ENCODE data around the gene FSTL4. TPM values are rescaled to one million over a fixed set of nuclear protein-coding genes. Genes with fewer than 3 reads are reported as not detected.

The FSTL4 gene
- total RNA-seq, 1 experiment from 2014 or later: not detected

DNA sequence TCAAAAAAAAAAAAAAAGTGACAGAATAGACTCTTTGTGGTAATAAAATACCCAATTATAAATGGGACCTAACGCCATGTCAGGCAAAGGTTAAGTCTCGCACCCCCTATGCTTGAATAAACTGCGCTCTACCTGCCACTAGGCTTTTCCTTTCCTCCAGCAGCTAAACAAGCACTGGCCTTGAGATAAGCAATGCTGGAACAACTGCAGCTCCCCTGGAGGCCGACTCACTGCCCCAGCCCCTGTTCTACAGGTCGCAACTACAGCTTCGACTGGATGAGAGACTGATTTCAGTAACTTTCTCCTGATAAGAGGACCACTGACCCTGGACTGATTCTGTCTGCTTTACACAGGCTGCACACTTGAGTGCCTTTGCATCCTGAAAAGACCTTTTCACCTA, 350.3 kb downstream of the FSTL4 start:
- no peak for DNase-seq

DNA sequence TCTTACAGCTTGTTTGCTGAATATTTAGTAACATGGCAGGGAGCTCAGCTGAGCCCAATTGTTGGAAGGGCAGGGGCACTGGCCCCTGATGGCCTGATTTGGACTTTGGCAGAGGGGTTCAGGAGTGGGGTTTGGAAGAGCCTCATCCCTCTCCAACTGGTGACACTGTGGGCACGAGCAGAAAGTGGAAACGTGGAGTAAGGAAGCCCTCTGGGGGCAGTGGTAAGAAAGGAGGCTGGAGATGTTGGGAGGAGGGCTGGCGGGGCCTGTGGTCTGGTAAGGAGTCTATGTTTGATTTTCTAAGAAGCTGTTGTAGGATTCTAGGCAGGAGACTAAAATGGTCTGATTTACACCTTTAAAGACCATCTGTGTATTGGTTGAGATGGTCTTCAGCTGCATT, 351.6 kb downstream of the FSTL4 start:
- no peaks in the 10 kb centered on the region for H3K9me3 ChIP-seq (ENCODE audit: low read length)
- H3K4me3 ChIP-seq (ENCODE audit: low read length): no peak overlapping the region
- H3K27me3 ChIP-seq (ENCODE audit: low read length): no peaks in the 10 kb centered on the region
- H3K4me2 ChIP-seq (ENCODE audit: low read depth, low read length, poor library complexity, severe bottlenecking): no peak overlapping the region
- H3K79me2 ChIP-seq (ENCODE audit: low read length): no peaks in the 10 kb centered on the region
- DNase-seq: no peak
- no peaks in the 10 kb centered on the region for H3K36me3 ChIP-seq (ENCODE audit: insufficient read depth, low read length)
- 0 out of 2 replicates have a peak, but pooled peaks cover 6% of the 10 kb centered on the region for H4K20me1 ChIP-seq (ENCODE audit: insufficient read depth, low read depth, low read length)
- H2AFZ ChIP-seq (ENCODE audit: low read length): no peak overlapping the region
- H3K9ac ChIP-seq (ENCODE audit: low read length): no peak overlapping the region
- H3K4me1 ChIP-seq (ENCODE audit: low read length): no peaks in the 10 kb centered on the region
- no peak overlapping the region for H3K27ac ChIP-seq (ENCODE audit: low read length)
- H3K9me2 ChIP-seq (replicated peaks; ENCODE audit: insufficient read depth, low read length): no peaks in the 10 kb centered on the region

More for the DNA sequence above, 350.3 kb downstream of the FSTL4 start:
- Histone ChIP-seq H3K4me1 (ENCODE audit: low read length) (no peaks in the 10 kb centered on the region), H3K4me3 (ENCODE audit: low read length) (no peak overlapping the region), H3K36me3 (ENCODE audit: insufficient read depth, low read length) (no peaks in the 10 kb centered on the region), H3K9me3 (ENCODE audit: low read length) (no peaks in the 10 kb centered on the region), H3K4me2 (ENCODE audit: low read depth, low read length, poor library complexity, severe bottlenecking) (no peak overlapping the region), H2AFZ (ENCODE audit: low read length) (no peak overlapping the region), H4K20me1 (ENCODE audit: insufficient read depth, low read depth, low read length) (0 out of 2 replicates have a peak, but pooled peaks cover 6% of the 10 kb centered on the region), H3K27ac (ENCODE audit: low read length) (no peak overlapping the region), H3K9ac (ENCODE audit: low read length) (no peak overlapping the region), H3K79me2 (ENCODE audit: low read length) (no peaks in the 10 kb centered on the region), H3K9me2 (replicated peaks; ENCODE audit: insufficient read depth, low read length) (no peaks in the 10 kb centered on the region), H3K27me3 (ENCODE audit: low read length) (no peaks in the 10 kb centered on the region)

- no peaks in the 10 kb centered on the region for H3K9me3 ChIP-seq (ENCODE audit: low read length)
These were observed 352.9 kb downstream of the FSTL4 start for GRCh38 chr5:133259199-133259997.

DNA sequence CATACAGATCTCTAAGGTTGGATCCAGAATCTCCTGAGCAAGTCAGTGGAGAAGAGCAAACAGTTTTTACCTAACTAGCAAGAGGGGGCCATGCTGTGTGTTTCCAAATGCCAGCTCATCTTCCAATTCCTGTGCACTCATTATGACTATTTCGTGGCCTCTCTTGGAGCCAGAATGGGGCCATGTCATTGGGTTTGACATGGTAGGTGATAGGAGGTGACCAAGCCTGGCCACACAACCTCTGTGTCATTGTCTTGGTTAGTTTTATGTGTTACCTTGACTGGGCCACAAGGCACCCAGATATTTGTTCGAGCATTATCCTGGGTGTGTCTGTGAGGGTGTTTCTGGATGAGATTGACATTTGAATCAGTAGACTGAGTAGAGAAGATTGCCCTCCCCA, 354.4 kb downstream of the FSTL4 start:
- no peak overlapping the region for H2AFZ ChIP-seq (ENCODE audit: low read length)
- no peak for DNase-seq
- H3K9ac ChIP-seq (ENCODE audit: low read length): no peak overlapping the region
- no peaks in the 10 kb centered on the region for H3K9me2 ChIP-seq (replicated peaks; ENCODE audit: insufficient read depth, low read length)
- 0 out of 2 replicates have a peak, but pooled peaks cover 6% of the 10 kb centered on the region for H4K20me1 ChIP-seq (ENCODE audit: insufficient read depth, low read depth, low read length)
- no peaks in the 10 kb centered on the region for H3K79me2 ChIP-seq (ENCODE audit: low read length)
- H3K27ac ChIP-seq (ENCODE audit: low read length): no peak overlapping the region
- no peaks in the 10 kb centered on the region for H3K36me3 ChIP-seq (ENCODE audit: insufficient read depth, low read length)
- no peak overlapping the region for H3K4me3 ChIP-seq (ENCODE audit: low read length)
- H3K27me3 ChIP-seq (ENCODE audit: low read length): no peaks in the 10 kb centered on the region
- H3K9me3 ChIP-seq (ENCODE audit: low read length): no peaks in the 10 kb centered on the region
- no peaks in the 10 kb centered on the region for H3K4me1 ChIP-seq (ENCODE audit: low read length)
- no peak overlapping the region for H3K4me2 ChIP-seq (ENCODE audit: low read depth, low read length, poor library complexity, severe bottlenecking)

More at GRCh38 chr5:133259199-133259997, 352.9 kb downstream of the FSTL4 start:
- Histone ChIP-seq H3K4me2 (ENCODE audit: low read depth, low read length, poor library complexity, severe bottlenecking) (no peak overlapping the region), H3K36me3 (ENCODE audit: insufficient read depth, low read length) (no peaks in the 10 kb centered on the region), H2AFZ (ENCODE audit: low read length) (no peak overlapping the region), H3K27me3 (ENCODE audit: low read length) (no peaks in the 10 kb centered on the region), H3K79me2 (ENCODE audit: low read length) (no peaks in the 10 kb centered on the region), H4K20me1 (ENCODE audit: insufficient read depth, low read depth, low read length) (0 out of 2 replicates have a peak, but pooled peaks cover 6% of the 10 kb centered on the region), H3K4me1 (ENCODE audit: low read length) (no peaks in the 10 kb centered on the region), H3K27ac (ENCODE audit: low read length) (no peak overlapping the region), H3K9ac (ENCODE audit: low read length) (no peak overlapping the region), H3K9me2 (replicated peaks; ENCODE audit: insufficient read depth, low read length) (no peaks in the 10 kb centered on the region), H3K4me3 (ENCODE audit: low read length) (no peak overlapping the region)
- no peak for DNase-seq

DNA sequence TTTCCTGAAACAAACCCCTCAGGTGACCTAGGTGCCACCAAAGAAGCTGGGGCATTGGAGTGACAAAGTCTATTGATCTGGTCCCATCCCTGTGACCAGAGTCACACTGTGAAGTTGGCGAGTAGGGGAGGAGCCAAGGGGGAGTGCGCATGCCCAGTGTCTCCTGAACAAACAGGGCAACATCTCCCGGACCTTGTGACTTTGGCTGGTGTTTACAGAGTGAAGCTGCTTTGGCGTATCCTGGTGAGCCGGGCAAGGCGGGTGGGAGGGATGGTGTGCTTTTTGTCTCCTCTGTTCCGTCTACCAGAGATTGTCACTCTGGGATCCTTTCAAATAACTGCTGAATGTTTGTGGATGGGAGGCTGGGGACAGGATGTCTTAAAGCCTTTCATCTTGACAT, 356.1 kb downstream of the FSTL4 start:
- no peak overlapping the region for H3K4me2 ChIP-seq (ENCODE audit: low read depth, low read length, poor library complexity, severe bottlenecking)
- H3K9me3 ChIP-seq (ENCODE audit: low read length): no peaks in the 10 kb centered on the region
- no peak overlapping the region for H3K4me3 ChIP-seq (ENCODE audit: low read length)
- no peaks in the 10 kb centered on the region for H3K9me2 ChIP-seq (replicated peaks; ENCODE audit: insufficient read depth, low read length)
- H3K4me1 ChIP-seq (ENCODE audit: low read length): no peaks in the 10 kb centered on the region
- no peak overlapping the region for H3K9ac ChIP-seq (ENCODE audit: low read length)
- H3K79me2 ChIP-seq (ENCODE audit: low read length): no peaks in the 10 kb centered on the region
- H4K20me1 ChIP-seq (ENCODE audit: insufficient read depth, low read depth, low read length): 0 out of 2 replicates have a peak, but pooled peaks cover 6% of the 10 kb centered on the region
- no peaks in the 10 kb centered on the region for H3K36me3 ChIP-seq (ENCODE audit: insufficient read depth, low read length)
- DNase-seq: no peak
- no peak overlapping the region for H2AFZ ChIP-seq (ENCODE audit: low read length)
- H3K27ac ChIP-seq (ENCODE audit: low read length): no peak overlapping the region
- no peaks in the 10 kb centered on the region for H3K27me3 ChIP-seq (ENCODE audit: low read length)

GRCh38 chr5:133254803-133255202, 357.5 kb downstream of the FSTL4 start:
- Histone ChIP-seq H4K20me1 (ENCODE audit: insufficient read depth, low read depth, low read length) (0 out of 2 replicates have a peak, but pooled peaks cover 3% of the 10 kb centered on the region), H2AFZ (ENCODE audit: low read length) (no peak overlapping the region), H3K36me3 (ENCODE audit: insufficient read depth, low read length) (no peaks in the 10 kb centered on the region)

GRCh38 chr5:133253671-133254070, 358.7 kb downstream of the FSTL4 start:
- Histone ChIP-seq H4K20me1 (ENCODE audit: insufficient read depth, low read depth, low read length) (no peaks in the 10 kb centered on the region), H3K4me1 (ENCODE audit: low read length) (no peaks in the 10 kb centered on the region), H3K27me3 (ENCODE audit: low read length) (no peaks in the 10 kb centered on the region), H3K9ac (ENCODE audit: low read length) (no peak overlapping the region), H3K27ac (ENCODE audit: low read length) (no peak overlapping the region), H3K9me3 (ENCODE audit: low read length) (no peaks in the 10 kb centered on the region), H2AFZ (ENCODE audit: low read length) (no peak overlapping the region), H3K79me2 (ENCODE audit: low read length) (no peaks in the 10 kb centered on the region), H3K4me2 (ENCODE audit: low read depth, low read length, poor library complexity, severe bottlenecking) (no peak overlapping the region), H3K9me2 (replicated peaks; ENCODE audit: insufficient read depth, low read length) (no peaks in the 10 kb centered on the region), H3K36me3 (ENCODE audit: insufficient read depth, low read length) (no peaks in the 10 kb centered on the region), H3K4me3 (ENCODE audit: low read length) (no peak overlapping the region)
- no peak for DNase-seq

More at GRCh38 chr5:133254803-133255202, 357.5 kb downstream of the FSTL4 start:
- Histone ChIP-seq H3K9ac (ENCODE audit: low read length) (no peak overlapping the region), H3K4me2 (ENCODE audit: low read depth, low read length, poor library complexity, severe bottlenecking) (no peak overlapping the region), H3K27me3 (ENCODE audit: low read length) (no peaks in the 10 kb centered on the region), H3K4me3 (ENCODE audit: low read length) (no peak overlapping the region), H3K27ac (ENCODE audit: low read length) (no peak overlapping the region), H3K4me1 (ENCODE audit: low read length) (no peaks in the 10 kb centered on the region), H3K9me3 (ENCODE audit: low read length) (no peaks in the 10 kb centered on the region), H3K9me2 (replicated peaks; ENCODE audit: insufficient read depth, low read length) (no peaks in the 10 kb centered on the region), H3K79me2 (ENCODE audit: low read length) (no peaks in the 10 kb centered on the region)
- no peak for DNase-seq

- no peaks in the 10 kb centered on the region for H3K36me3 ChIP-seq (ENCODE audit: insufficient read depth, low read length)
These were observed 359.3 kb downstream of the FSTL4 start for GRCh38 chr5:133253070-133253469.

More at GRCh38 chr5:133253070-133253469, 359.3 kb downstream of the FSTL4 start:
- Histone ChIP-seq H2AFZ (ENCODE audit: low read length) (no peak overlapping the region), H3K9me3 (ENCODE audit: low read length) (no peaks in the 10 kb centered on the region), H3K4me3 (ENCODE audit: low read length) (no peak overlapping the region), H3K79me2 (ENCODE audit: low read length) (no peaks in the 10 kb centered on the region), H3K9me2 (replicated peaks; ENCODE audit: insufficient read depth, low read length) (no peaks in the 10 kb centered on the region), H3K27ac (ENCODE audit: low read length) (no peak overlapping the region), H3K9ac (ENCODE audit: low read length) (no peak overlapping the region), H4K20me1 (ENCODE audit: insufficient read depth, low read depth, low read length) (no peaks in the 10 kb centered on the region), H3K4me2 (ENCODE audit: low read depth, low read length, poor library complexity, severe bottlenecking) (no peak overlapping the region), H3K27me3 (ENCODE audit: low read length) (no peaks in the 10 kb centered on the region), H3K4me1 (ENCODE audit: low read length) (no peaks in the 10 kb centered on the region)
- no peak for DNase-seq

Data from Karpas-422 (cell line).